Ureter (tissue), 1 donor: ENCODE data around the gene ALB. TPM values are rescaled to one million over a fixed set of nuclear protein-coding genes. Genes with fewer than 3 reads are reported as not detected.

Experiments used
- DNase-seq: peaks from one replicate; pipeline ENCODE4 v3.0.0-alpha.2; 2020; ENCODE audit warnings: low spot score
- total RNA-seq: library from RNA; stranded (reverse); gene quantifications from one replicate; pipeline ENCODE4 v1.2.4, GENCODE V29; 2023
- donor health status: DM: yes; HTN: yes; CAD: no.

Gene ALB
- total RNA-seq, 1 donor from 2014 or later, result 11.9 TPM

GRCh38 chr4:73450398-73451004 lies 46.4 kb downstream of the ALB start:
- no peak for DNase-seq

- DNase-seq, result no peak
These were observed 47.3 kb downstream of the ALB start for GRCh38 chr4:73451404-73451803.

GRCh38 chr4:73451981-73452747 lies 48.1 kb downstream of the ALB start:
- DNase-seq, result no peak

- no peak for DNase-seq
These were observed 49.0 kb downstream of the ALB start for GRCh38 chr4:73452953-73453700.

- DNase-seq, result no peak
These were observed 49.6 kb downstream of the ALB start for GRCh38 chr4:73453701-73454005.

GRCh38 chr4:73454920-73455319 lies 50.8 kb downstream of the ALB start:
- DNase-seq, result no peak

- no peak for DNase-seq
These were observed 52.3 kb downstream of the ALB start for GRCh38 chr4:73456177-73457022.

GRCh38 chr4:73458184-73459047 lies 54.3 kb downstream of the ALB start:
- no peak for DNase-seq

GRCh38 chr4:73459048-73459421 lies 54.9 kb downstream of the ALB start:
- no peak for DNase-seq

- DNase-seq, result no peak
These were observed 56.9 kb downstream of the ALB start for GRCh38 chr4:73460913-73461522.

- no peak for DNase-seq
These were observed 64.1 kb downstream of the ALB start for GRCh38 chr4:73468170-73468569.

- no peak for DNase-seq
These were observed 66.6 kb downstream of the ALB start for GRCh38 chr4:73470728-73471127.

Other genes with a start within 250 kb of the ALB start
- 101 TPM for gene ANKRD17, start 145.5 kb upstream of the ALB start, total RNA-seq
- not detected for gene AFP, start 31.9 kb downstream of the ALB start, total RNA-seq
- gene AFM, start 77.5 kb downstream of the ALB start, total RNA-seq, result not detected
- gene RASSF6, start 216.1 kb downstream of the ALB start, total RNA-seq, result 41.7 TPM